ENCODE results near the gene BAIAP2L2.

The BAIAP2L2 gene

DNA sequence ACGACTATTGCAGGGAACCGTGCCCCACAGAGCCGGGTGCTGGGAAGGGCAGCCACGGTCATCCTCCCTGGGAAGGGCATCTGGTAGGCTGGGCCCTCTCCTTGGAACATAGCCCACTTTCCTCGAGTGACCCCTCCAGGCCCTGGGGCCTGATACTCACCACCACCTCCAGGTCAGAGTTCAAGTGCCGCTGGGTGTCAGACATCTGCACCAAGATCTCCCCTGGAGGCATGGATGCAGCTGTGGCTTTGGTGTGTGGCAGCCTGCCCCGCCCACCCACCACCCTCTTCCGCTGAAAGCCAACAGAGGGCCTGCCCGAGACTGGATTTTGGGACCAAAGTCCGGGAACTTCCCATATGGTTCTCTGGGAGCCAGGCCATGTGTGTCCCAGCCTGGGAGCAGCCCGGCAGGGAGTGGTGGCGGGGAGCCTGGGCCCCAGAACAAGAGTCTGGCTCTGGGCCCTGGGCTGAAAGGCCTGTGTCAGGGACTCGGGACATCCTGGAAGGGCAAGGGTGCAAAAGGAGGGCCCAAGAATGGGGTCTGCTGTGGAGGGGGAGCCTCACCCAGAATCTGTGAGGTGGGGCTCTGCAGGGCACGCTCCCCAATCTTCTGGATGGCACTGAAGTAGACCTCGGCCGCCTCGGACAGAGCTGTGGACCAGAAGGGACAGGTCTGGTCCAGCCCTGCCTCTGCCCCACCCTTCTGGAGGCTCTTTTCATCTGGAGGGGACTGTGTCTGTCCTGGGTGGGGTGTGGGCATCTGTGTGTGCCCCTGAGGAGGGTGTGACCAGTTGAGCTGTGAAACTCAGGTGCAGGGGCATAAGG lies 2.6 kb downstream of the BAIAP2L2 start:
- TF ChIP-seq TOX (CRISPR knock-in tag; IDR thresholded peaks at IDR 0.05; ENCODE audit: borderline replicate concordance) (no peak), CSDC2 (CRISPR knock-in tag; IDR thresholded peaks at IDR 0.05) (no peak), BACH2 (CRISPR knock-in tag; IDR thresholded peaks at IDR 0.05; ENCODE audit: borderline replicate concordance) (no peak), PPARA (CRISPR knock-in tag; IDR thresholded peaks at IDR 0.05; ENCODE audit: borderline replicate concordance) (no peak), ZFP3 (CRISPR knock-in tag; IDR thresholded peaks at IDR 0.05) (no peak)
- ATAC-seq: no peak

DNA sequence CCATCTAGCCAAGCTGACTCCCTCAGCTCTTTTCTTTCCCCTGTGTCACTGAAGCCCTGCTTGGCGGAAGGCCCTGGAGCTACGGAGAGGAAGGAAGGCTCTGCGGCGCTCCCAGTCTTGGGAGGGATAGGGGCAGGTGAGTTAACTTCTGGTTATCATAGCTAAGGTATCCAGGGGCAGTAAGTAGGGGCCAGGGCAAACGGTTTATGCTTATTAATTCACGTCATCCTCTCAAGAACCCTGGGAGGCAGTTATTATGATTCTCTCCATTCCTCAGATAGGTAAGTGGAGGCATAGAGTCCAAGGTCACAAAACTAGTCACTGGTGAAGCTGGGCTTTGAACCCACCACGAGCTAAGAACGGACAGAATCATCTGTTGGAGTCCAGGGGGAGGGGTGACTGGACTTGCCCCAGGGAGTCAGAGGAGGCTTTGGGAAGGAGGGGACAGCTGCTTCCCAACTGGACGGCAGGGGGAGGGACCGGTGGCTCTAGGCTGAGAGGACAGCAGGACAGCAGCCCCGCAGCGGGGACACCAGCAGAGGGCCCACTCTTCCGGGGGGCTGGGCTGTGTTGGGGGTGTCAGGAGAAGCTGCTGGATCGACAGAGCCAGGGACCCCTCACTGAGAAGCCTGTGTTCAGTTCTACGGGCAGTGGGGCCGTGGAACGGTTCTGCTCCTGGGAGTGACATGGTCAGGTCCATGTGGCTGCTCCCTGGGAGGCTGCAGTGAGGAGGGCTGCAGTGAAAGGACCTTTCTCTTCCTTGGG lies 3.5 kb downstream of the BAIAP2L2 start:
- no peak for ATAC-seq
- no peak for TF ChIP-seq ZNF565 (CRISPR knock-in tag; conservative IDR thresholded peaks at IDR 0.05; ENCODE audit: low read depth)
- no peak for TF ChIP-seq OSR1 (CRISPR knock-in tag; IDR thresholded peaks at IDR 0.05)
- no peak for TF ChIP-seq GLIS3 (CRISPR knock-in tag; IDR thresholded peaks at IDR 0.05)
- TF ChIP-seq, protein P1, sequence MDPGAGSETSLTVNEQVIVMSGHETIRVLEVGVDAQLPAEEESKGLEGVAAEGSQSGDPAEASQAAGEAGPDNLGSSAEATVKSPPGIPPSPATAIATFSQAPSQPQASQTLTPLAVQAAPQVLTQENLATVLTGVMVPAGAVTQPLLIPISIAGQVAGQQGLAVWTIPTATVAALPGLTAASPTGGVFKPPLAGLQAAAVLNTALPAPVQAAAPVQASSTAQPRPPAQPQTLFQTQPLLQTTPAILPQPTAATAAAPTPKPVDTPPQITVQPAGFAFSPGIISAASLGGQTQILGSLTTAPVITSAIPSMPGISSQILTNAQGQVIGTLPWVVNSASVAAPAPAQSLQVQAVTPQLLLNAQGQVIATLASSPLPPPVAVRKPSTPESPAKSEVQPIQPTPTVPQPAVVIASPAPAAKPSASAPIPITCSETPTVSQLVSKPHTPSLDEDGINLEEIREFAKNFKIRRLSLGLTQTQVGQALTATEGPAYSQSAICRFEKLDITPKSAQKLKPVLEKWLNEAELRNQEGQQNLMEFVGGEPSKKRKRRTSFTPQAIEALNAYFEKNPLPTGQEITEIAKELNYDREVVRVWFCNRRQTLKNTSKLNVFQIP (CRISPR knock-in tag; IDR thresholded peaks at IDR 0.05; ENCODE audit: borderline replicate concordance, low read depth): no peak

DNA sequence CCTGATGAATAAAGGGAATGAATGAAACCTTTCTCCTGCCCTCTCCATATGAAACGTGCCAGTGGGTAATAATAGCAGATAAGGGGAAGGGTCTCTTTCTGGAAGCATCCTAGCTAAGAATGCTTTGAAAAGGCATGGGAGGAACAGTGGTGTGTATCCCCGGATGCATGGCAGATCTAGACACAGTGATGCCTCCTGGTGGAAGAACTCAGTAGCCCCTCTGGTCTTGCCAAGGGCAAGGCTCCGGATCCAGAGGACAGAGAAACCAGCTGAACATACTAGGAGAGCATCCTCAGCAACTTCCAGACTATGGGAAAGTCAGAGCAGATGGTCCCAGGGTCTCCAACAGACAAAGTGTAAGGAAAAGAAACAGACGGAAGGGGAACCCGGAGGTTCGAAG lies 6.4 kb downstream of the BAIAP2L2 start:
- ATAC-seq: peak; percentile 52; the same call in 2 of the 3 replicates

DNA sequence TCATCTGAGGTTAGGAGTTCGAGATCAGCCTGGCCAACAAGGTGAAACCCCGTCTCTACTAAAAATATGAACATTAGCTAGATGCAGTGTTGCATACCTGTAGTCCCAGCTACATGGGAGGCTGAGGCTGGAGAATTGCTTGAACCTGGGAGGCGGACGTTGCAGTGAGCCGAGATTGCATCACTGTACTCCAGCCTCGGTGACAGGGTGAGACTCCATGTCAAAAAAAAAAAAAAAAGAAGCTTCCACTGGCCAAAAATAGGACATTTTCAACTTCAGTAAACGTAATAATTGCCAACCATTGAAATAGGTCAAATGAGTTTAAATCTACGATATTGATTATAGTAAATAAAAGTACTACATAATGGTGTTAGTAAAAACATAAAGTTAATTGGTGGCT lies 6.8 kb downstream of the BAIAP2L2 start:
- ATAC-seq: no peak
- TF ChIP-seq ESRRG (CRISPR knock-in tag; IDR thresholded peaks at IDR 0.05): no peak

More for the DNA sequence above, 6.4 kb downstream of the BAIAP2L2 start:
- no peak for TF ChIP-seq BACH2 (CRISPR knock-in tag; IDR thresholded peaks at IDR 0.05; ENCODE audit: borderline replicate concordance)
- TF ChIP-seq CSDC2 (CRISPR knock-in tag; IDR thresholded peaks at IDR 0.05): no peak
- TF ChIP-seq ZC3H10 (CRISPR knock-in tag; IDR thresholded peaks at IDR 0.05): no peak
- TF ChIP-seq, protein P1 (CRISPR knock-in tag; IDR thresholded peaks at IDR 0.05; ENCODE audit: borderline replicate concordance, low read depth): no peak
- no peak for TF ChIP-seq RARB (CRISPR knock-in tag; IDR thresholded peaks at IDR 0.05)
- TF ChIP-seq ZNF565 (CRISPR knock-in tag; conservative IDR thresholded peaks at IDR 0.05; ENCODE audit: low read depth): no peak
- no peak for TF ChIP-seq ZNF8 (CRISPR knock-in tag; IDR thresholded peaks at IDR 0.05)
- TF ChIP-seq OSR1 (CRISPR knock-in tag; IDR thresholded peaks at IDR 0.05): no peak

DNA sequence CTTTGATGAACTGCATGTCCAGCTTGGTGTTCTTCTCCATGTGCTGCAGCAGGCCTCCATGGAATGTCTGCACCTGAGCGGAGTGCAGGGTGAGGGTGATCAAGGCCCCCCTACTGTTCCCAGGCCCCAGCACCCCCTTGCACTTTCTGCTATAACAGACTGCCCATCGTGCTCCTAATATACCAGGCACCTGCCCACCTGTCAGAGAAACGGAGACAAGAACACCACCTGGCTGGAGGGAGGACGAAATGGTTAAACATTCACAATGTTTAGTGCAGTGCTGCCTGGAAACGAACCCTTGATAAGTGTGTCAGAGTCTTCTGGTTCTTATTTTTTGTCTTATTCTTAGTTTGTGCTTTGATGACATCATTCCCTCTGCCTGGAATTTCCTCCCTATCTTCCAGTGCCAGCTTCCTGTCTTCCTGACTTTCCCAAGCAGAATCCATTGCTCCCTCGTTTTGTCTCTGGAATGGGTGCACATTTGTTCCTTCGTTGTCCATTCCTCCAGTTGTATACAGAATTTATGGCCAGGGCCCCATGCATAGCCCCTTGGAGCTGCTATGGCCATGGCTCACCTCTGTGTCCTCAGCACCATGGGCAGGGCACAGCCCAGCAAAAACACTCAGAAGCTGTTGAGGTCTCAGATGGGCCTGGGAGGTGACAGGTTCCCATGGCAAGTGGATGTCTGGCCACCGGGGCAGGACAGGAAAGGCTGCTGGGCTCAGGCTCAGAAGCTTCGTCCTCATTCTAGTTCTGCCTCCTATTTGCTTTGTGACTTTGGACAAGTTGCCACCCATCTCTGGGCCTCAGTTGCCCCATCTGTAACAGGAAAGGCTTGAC lies 11.9 kb downstream of the BAIAP2L2 start:
- TF ChIP-seq, protein P1 (CRISPR knock-in tag; IDR thresholded peaks at IDR 0.05; ENCODE audit: borderline replicate concordance, low read depth): no peak
- TF ChIP-seq BACH2 (CRISPR knock-in tag; IDR thresholded peaks at IDR 0.05; ENCODE audit: borderline replicate concordance): no peak
- TF ChIP-seq, protein P2, sequence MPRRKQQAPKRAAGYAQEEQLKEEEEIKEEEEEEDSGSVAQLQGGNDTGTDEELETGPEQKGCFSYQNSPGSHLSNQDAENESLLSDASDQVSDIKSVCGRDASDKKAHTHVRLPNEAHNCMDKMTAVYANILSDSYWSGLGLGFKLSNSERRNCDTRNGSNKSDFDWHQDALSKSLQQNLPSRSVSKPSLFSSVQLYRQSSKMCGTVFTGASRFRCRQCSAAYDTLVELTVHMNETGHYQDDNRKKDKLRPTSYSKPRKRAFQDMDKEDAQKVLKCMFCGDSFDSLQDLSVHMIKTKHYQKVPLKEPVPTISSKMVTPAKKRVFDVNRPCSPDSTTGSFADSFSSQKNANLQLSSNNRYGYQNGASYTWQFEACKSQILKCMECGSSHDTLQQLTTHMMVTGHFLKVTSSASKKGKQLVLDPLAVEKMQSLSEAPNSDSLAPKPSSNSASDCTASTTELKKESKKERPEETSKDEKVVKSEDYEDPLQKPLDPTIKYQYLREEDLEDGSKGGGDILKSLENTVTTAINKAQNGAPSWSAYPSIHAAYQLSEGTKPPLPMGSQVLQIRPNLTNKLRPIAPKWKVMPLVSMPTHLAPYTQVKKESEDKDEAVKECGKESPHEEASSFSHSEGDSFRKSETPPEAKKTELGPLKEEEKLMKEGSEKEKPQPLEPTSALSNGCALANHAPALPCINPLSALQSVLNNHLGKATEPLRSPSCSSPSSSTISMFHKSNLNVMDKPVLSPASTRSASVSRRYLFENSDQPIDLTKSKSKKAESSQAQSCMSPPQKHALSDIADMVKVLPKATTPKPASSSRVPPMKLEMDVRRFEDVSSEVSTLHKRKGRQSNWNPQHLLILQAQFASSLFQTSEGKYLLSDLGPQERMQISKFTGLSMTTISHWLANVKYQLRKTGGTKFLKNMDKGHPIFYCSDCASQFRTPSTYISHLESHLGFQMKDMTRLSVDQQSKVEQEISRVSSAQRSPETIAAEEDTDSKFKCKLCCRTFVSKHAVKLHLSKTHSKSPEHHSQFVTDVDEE (CRISPR knock-in tag; IDR thresholded peaks at IDR 0.05): no peak
- no peak for TF ChIP-seq ZFP3 (CRISPR knock-in tag; IDR thresholded peaks at IDR 0.05)
- TF ChIP-seq, protein P3, sequence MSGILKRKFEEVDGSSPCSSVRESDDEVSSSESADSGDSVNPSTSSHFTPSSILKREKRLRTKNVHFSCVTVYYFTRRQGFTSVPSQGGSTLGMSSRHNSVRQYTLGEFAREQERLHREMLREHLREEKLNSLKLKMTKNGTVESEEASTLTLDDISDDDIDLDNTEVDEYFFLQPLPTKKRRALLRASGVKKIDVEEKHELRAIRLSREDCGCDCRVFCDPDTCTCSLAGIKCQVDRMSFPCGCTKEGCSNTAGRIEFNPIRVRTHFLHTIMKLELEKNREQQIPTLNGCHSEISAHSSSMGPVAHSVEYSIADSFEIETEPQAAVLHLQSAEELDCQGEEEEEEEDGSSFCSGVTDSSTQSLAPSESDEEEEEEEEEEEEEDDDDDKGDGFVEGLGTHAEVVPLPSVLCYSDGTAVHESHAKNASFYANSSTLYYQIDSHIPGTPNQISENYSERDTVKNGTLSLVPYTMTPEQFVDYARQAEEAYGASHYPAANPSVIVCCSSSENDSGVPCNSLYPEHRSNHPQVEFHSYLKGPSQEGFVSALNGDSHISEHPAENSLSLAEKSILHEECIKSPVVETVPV (CRISPR knock-in tag; IDR thresholded peaks at IDR 0.05): no peak
- no peak for TF ChIP-seq ARNTL (CRISPR knock-in tag; IDR thresholded peaks at IDR 0.05; ENCODE audit: borderline replicate concordance, low read depth)
- TF ChIP-seq CSDC2 (CRISPR knock-in tag; IDR thresholded peaks at IDR 0.05): no peak
- no peak for TF ChIP-seq ZFP30 (CRISPR knock-in tag; IDR thresholded peaks at IDR 0.05)
- TF ChIP-seq, protein P4, sequence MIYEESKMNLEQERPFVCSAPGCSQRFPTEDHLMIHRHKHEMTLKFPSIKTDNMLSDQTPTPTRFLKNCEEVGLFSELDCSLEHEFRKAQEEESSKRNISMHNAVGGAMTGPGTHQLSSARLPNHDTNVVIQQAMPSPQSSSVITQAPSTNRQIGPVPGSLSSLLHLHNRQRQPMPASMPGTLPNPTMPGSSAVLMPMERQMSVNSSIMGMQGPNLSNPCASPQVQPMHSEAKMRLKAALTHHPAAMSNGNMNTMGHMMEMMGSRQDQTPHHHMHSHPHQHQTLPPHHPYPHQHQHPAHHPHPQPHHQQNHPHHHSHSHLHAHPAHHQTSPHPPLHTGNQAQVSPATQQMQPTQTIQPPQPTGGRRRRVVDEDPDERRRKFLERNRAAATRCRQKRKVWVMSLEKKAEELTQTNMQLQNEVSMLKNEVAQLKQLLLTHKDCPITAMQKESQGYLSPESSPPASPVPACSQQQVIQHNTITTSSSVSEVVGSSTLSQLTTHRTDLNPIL (CRISPR knock-in tag; IDR thresholded peaks at IDR 0.05; ENCODE audit: low read depth): no peak
- TF ChIP-seq ZNF565 (CRISPR knock-in tag; conservative IDR thresholded peaks at IDR 0.05; ENCODE audit: low read depth): no peak
- no peak for TF ChIP-seq ESRRG (CRISPR knock-in tag; IDR thresholded peaks at IDR 0.05)
- TF ChIP-seq ZC3H10 (CRISPR knock-in tag; IDR thresholded peaks at IDR 0.05): no peak
- peak; percentile 47; the same call in 2 of the 3 replicates for ATAC-seq

All from SK-N-SH treated with all-trans-retinoic acid at 6 μM for 48 hours (cell line).